ENCODE results near the gene PLEKHG3. TPM values are rescaled to one million over a fixed set of nuclear protein-coding genes. Genes with fewer than 3 reads are reported as not detected.

Gene PLEKHG3
- total and polyA plus RNA-seq, 9 donors = 17.6 to 34.3 (median 26.9) TPM

DNA sequence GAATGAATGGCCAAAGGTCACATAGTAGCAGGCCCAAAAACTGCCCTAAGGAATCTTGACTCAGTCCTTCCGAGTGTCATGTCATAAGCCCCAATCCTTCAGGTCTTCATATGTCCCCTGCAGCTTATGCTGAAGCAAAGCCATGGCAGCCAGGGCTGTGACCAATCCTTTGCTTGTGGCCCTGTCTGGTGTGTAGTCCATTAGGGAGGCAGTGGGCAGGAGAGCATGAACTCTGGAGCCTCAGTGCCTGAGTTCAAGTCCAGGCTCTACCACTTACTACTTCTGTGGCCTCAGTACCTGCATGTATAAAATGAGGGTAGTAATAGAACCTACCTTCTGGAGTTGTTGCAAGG is 20.3 kb downstream of the PLEKHG3 start:
- H3K36me3 ChIP-seq (ENCODE audit: control insufficient read depth, insufficient read depth, low read length) = peaks cover 20% of the 10 kb centered on the region
- no peak overlapping the region for H3K4me3 ChIP-seq (ENCODE audit: low read length)
- no peaks in the 10 kb centered on the region for H3K9me3 ChIP-seq (replicated peaks; ENCODE audit: control insufficient read depth, low read depth, low read length)
- 100% methylated on average over 1 of the region's 1 CpG for WGBS (ENCODE audit: insufficient coverage)
- H3K4me1 ChIP-seq (ENCODE audit: control insufficient read depth, insufficient read depth, low read length) = peaks cover 46% of the 10 kb centered on the region
- no peak overlapping the region for H3K27ac ChIP-seq (ENCODE audit: low read length)
- no peak for DNase-seq
- no peaks in the 10 kb centered on the region for H3K27me3 ChIP-seq (ENCODE audit: control insufficient read depth, insufficient read depth, low read length)

DNA sequence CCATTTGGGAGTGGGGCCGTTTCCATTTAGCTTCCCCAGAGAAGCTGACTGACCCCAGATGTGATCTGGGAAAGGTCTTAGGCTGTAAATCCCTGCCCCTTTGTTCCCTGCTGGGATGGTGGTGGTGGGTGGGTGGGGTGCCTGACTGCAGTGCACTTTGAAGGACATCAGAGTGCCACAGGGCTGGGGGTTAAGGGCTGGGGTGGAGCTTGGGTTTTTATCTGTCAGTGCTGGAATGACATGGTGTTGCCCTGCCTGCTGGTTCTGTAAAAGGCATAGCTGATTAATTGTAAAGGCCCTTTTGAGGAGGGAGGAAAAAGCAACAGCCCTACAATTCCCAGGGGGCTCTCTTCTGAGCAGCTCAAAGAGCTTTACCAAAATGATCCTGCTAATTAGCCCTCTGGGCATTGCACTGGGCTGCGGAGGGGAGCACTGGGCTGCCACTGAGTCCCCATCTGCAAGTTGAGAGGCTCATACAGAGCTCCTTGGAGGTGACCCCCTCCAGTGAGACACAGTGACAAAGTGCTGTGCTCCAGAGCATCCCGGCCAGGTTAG is 21.1 kb downstream of the PLEKHG3 start:
- Histone ChIP-seq H3K27ac (ENCODE audit: low read length) (no peak overlapping the region), H3K27me3 (ENCODE audit: control insufficient read depth, insufficient read depth, low read length) (no peaks in the 10 kb centered on the region), H3K9me3 (replicated peaks; ENCODE audit: control insufficient read depth, low read depth, low read length) (no peaks in the 10 kb centered on the region), H3K4me3 (ENCODE audit: low read length) (no peak overlapping the region), H3K36me3 (ENCODE audit: control insufficient read depth, insufficient read depth, low read length) (peaks cover 25% of the 10 kb centered on the region), H3K4me1 (ENCODE audit: control insufficient read depth, insufficient read depth, low read length) (peaks cover 40% of the 10 kb centered on the region)
- 39% methylated on average over 3 of the region's 3 CpGs for WGBS (ENCODE audit: insufficient coverage)
- no peak for DNase-seq

DNA sequence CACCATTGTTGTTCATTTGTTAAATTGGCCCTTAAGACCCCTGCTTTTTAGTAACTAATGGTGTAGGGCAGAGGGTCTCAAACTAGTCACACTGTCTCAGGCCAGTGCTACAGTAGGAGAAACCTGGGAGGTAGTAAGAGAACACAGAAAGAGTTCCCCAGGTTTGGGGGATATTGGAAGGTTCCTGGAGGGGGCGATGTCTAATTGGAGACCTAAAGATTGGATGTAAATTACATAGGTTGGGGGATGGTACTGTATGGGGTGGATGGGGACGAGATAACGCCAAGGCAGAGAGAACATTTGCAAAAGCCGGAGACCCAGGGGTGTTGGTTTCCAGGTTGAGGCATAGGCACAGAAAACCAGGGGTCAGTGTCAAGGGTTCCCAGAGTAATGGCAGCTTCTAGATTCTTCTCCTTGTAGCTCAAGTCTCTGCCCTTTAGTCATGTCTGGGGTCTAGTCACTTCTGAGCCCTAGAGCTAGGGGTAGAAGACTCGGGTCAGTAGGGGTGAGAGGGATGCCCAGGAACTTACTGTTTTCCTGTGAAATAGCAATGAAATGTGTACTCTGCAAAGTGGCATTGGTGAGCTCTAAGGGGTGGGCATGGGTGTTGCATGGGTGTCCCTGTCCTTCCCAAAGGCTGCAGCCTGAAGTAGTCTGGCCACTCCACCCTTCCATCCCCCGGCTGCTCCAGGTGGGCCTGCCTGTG is 21.8 kb downstream of the PLEKHG3 start:
- Histone ChIP-seq H3K9me3 (replicated peaks; ENCODE audit: control insufficient read depth, low read depth, low read length) (no peaks in the 10 kb centered on the region), H3K27ac (ENCODE audit: low read length) (no peak overlapping the region), H3K36me3 (ENCODE audit: control insufficient read depth, insufficient read depth, low read length) (peaks cover 28% of the 10 kb centered on the region), H3K4me1 (ENCODE audit: control insufficient read depth, insufficient read depth, low read length) (peaks cover 36% of the 10 kb centered on the region), H3K4me3 (ENCODE audit: low read length) (no peak overlapping the region), H3K27me3 (ENCODE audit: control insufficient read depth, insufficient read depth, low read length) (no peaks in the 10 kb centered on the region)
- WGBS (ENCODE audit: insufficient coverage) = 82% methylated on average over 5 of the region's 6 CpGs
- DNase-seq = no peak

DNA sequence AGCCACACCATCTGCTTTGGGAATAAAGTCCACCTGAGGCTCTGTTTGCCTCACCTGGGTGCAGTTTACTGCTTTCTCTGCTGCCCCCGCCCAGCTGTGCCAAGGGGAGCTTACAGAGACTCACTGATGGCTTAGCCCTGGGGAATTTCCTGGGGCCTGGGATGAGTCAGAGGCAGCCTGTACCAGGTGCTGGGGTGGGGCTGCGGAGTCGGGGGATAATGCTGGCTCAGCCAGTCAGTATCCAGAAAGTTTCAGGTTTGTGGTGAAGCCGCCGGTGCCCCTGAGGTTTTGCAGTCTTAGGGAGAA is 22.3 kb downstream of the PLEKHG3 start:
- Histone ChIP-seq H3K9me3 (replicated peaks; ENCODE audit: control insufficient read depth, low read depth, low read length) (no peaks in the 10 kb centered on the region), H3K36me3 (ENCODE audit: control insufficient read depth, insufficient read depth, low read length) (peaks cover 33% of the 10 kb centered on the region), H3K4me3 (ENCODE audit: low read length) (no peak overlapping the region), H3K4me1 (ENCODE audit: control insufficient read depth, insufficient read depth, low read length) (peaks cover 31% of the 10 kb centered on the region), H3K27me3 (ENCODE audit: control insufficient read depth, insufficient read depth, low read length) (no peaks in the 10 kb centered on the region), H3K27ac (ENCODE audit: low read length) (no peak overlapping the region)
- DNase-seq = no peak
- WGBS (ENCODE audit: insufficient coverage) = 76% methylated on average over 3 of the region's 5 CpGs

DNA sequence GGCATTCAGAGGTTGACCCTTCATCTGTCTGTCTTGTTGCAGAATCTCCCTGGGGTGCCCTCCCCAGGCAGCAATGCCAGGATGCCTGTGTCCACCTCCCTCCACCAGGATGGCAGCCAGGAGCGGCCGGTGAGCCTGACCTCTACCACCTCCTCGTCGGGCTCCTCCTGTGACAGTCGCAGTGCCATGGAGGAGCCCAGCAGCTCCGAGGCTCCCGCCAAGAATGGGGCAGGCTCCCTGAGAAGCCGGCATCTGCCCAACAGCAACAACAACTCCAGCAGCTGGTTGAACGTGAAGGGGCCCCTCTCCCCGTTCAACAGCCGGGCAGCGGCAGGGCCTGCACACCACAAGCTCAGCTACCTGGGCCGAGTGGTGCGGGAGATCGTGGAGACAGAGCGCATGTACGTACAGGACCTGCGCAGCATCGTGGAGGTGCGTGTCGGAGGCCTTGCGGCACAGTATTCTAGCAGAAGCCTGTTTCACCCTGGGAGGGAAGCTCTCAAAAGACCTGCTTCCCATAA is 23.4 kb downstream of the PLEKHG3 start:
- Histone ChIP-seq H3K27ac (ENCODE audit: low read length) (no peak overlapping the region), H3K36me3 (ENCODE audit: control insufficient read depth, insufficient read depth, low read length) (peaks cover 44% of the 10 kb centered on the region), H3K27me3 (ENCODE audit: control insufficient read depth, insufficient read depth, low read length) (no peaks in the 10 kb centered on the region), H3K9me3 (replicated peaks; ENCODE audit: control insufficient read depth, low read depth, low read length) (no peaks in the 10 kb centered on the region), H3K4me3 (ENCODE audit: low read length) (no peak overlapping the region), H3K4me1 (ENCODE audit: control insufficient read depth, insufficient read depth, low read length) (peaks cover 25% of the 10 kb centered on the region)
- no peak for DNase-seq
- WGBS (ENCODE audit: insufficient coverage) = 87% methylated on average over 22 of the region's 22 CpGs

DNA sequence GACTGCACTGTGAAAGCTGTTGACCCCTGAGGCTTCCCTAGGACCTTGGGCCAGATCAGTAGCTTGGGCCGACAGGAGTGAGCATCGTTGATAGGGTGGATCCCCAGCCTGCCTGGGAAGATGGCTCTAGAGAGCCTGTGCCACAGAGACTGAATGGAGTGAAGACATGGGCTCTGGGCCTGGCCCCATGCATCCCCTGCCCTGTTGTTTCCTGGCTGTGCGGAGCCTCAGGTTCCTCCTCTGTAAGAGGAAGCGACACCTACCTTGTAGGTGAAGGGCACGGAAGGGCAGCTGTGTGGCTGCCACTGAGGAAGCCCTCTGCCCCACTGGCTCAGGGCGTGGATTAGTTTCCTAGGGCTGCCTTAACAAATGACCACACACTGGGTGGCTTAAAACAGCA is 23.9 kb downstream of the PLEKHG3 start:
- Histone ChIP-seq H3K4me1 (ENCODE audit: control insufficient read depth, insufficient read depth, low read length) (peaks cover 21% of the 10 kb centered on the region), H3K27me3 (ENCODE audit: control insufficient read depth, insufficient read depth, low read length) (no peaks in the 10 kb centered on the region), H3K4me3 (ENCODE audit: low read length) (no peak overlapping the region), H3K27ac (ENCODE audit: low read length) (no peak overlapping the region), H3K9me3 (replicated peaks; ENCODE audit: control insufficient read depth, low read depth, low read length) (no peaks in the 10 kb centered on the region), H3K36me3 (ENCODE audit: control insufficient read depth, insufficient read depth, low read length) (peaks cover 46% of the 10 kb centered on the region)
- no peak for DNase-seq
- 80% methylated on average over 6 of the region's 6 CpGs for WGBS (ENCODE audit: insufficient coverage)

DNA sequence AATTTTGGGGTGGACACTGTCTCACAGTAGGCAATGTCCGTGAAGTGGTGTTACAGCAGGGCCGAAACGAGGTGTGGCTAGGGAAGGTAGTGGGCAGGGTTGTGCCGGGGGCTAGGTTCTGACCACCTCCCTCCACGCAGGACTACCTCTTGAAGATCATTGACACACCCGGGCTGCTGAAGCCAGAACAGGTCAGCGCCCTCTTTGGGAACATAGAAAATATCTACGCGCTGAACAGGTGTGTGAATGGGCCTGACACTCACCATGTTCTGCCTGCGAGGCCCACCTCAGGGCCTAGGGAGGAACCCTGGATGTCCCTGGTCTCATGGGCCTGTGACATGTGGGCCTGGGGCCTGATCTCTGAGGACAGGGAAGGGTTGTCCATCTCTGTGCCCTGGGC is 24.6 kb downstream of the PLEKHG3 start:
- no peak for DNase-seq
- Histone ChIP-seq H3K9me3 (replicated peaks; ENCODE audit: control insufficient read depth, low read depth, low read length) (no peaks in the 10 kb centered on the region), H3K4me3 (ENCODE audit: low read length) (no peak overlapping the region), H3K27ac (ENCODE audit: low read length) (no peak overlapping the region), H3K36me3 (ENCODE audit: control insufficient read depth, insufficient read depth, low read length) (peaks cover 50% of the 10 kb centered on the region), H3K4me1 (ENCODE audit: control insufficient read depth, insufficient read depth, low read length) (peaks cover 18% of the 10 kb centered on the region), H3K27me3 (ENCODE audit: control insufficient read depth, insufficient read depth, low read length) (no peaks in the 10 kb centered on the region)
- 94% methylated on average over 9 of the region's 10 CpGs for WGBS (ENCODE audit: insufficient coverage)

DNA sequence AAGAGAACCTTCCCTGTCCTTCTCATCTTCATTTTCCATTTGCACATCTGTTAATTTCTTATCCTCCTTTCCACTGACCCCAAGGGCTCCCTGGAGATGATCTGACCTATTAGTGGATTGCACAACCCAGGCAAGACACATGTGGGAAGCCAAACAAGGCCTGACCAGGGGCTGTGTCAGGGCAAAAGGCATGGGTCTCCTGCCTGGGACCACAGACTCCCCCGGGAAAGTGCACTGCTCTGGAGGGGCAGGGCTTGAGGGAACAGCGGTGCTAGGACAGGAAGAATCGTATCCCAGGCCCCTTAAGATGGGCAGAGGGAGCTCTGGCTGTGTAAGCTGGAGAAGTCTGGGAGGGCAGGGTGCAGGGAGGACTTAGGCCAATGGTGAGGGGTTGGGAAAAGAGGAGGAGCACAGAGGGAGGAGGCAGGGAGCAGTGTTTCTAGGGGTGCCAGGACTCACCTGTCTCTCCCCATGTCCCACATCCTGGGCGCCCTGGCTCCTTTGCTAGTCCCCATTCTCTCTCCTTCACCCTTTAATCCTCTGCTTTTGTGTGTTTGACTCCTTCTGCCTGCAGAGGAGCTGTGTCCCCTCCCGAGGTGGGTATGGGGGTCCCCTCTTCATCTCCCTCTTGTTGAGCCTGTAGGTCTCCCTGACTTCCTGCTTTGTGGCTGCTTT is 25.3 kb downstream of the PLEKHG3 start:
- H3K9me3 ChIP-seq (replicated peaks; ENCODE audit: control insufficient read depth, low read depth, low read length) = no peaks in the 10 kb centered on the region
- no peak for DNase-seq
- no peak overlapping the region for H3K4me3 ChIP-seq (ENCODE audit: low read length)
- peaks cover 12% of the 10 kb centered on the region for H3K4me1 ChIP-seq (ENCODE audit: control insufficient read depth, insufficient read depth, low read length)
- 72% methylated on average over 3 of the region's 5 CpGs for WGBS (ENCODE audit: insufficient coverage)
- H3K27ac ChIP-seq (ENCODE audit: low read length) = no peak overlapping the region
- no peaks in the 10 kb centered on the region for H3K27me3 ChIP-seq (ENCODE audit: control insufficient read depth, insufficient read depth, low read length)
- peaks cover 50% of the 10 kb centered on the region for H3K36me3 ChIP-seq (ENCODE audit: control insufficient read depth, insufficient read depth, low read length)

DNA sequence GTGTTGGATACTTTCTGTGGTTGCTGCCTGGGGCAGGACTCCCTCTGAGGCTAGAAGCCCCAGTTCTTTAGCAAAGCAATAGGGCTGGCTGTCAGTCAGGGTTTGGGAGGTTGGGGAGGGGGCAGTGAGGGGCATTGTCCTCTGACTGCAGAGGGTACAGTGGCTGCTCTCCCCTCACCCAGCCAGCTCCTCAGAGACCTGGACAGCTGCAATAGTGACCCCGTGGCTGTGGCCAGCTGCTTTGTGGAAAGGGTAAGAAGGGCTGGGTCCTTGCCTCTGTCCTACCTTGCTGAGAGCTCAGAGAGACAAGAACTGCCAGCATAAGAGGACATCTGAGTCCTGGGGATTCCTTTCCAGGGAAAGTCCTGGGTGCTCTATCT is 25.8 kb downstream of the PLEKHG3 start:
- H3K4me3 ChIP-seq (ENCODE audit: low read length) = no peak overlapping the region
- H3K27me3 ChIP-seq (ENCODE audit: control insufficient read depth, insufficient read depth, low read length) = no peaks in the 10 kb centered on the region
- no peak overlapping the region for H3K27ac ChIP-seq (ENCODE audit: low read length)
- WGBS (ENCODE audit: insufficient coverage) = no CpG with 5 or more reads among the region's 1 CpG
- peaks cover 51% of the 10 kb centered on the region for H3K36me3 ChIP-seq (ENCODE audit: control insufficient read depth, insufficient read depth, low read length)
- no peaks in the 10 kb centered on the region for H3K9me3 ChIP-seq (replicated peaks; ENCODE audit: control insufficient read depth, low read depth, low read length)
- DNase-seq = no peak
- H3K4me1 ChIP-seq (ENCODE audit: control insufficient read depth, insufficient read depth, low read length) = peaks cover 9% of the 10 kb centered on the region

DNA sequence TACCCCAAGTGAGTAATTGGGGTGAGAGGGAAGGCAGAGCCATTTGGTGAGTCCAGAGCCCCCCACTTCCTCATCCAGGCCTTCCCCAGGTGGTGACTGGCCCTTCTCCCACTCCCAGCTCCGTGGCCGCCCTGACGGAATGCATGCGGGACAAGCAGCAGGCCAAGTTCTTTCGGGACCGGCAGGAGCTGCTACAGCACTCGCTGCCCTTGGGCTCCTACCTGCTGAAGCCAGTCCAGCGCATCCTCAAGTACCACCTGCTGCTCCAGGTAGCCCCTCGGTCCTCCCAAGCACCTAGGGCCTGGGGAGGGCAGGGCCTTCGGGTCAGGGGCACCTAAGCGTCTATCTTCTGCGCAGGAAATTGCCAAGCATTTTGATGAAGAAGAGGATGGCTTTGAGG is 26.5 kb downstream of the PLEKHG3 start:
- WGBS (ENCODE audit: insufficient coverage) = 85% methylated on average over 8 of the region's 12 CpGs
- DNase-seq = no peak
- Histone ChIP-seq H3K27ac (ENCODE audit: low read length) (no peak overlapping the region), H3K4me1 (ENCODE audit: control insufficient read depth, insufficient read depth, low read length) (peaks cover 9% of the 10 kb centered on the region), H3K9me3 (replicated peaks; ENCODE audit: control insufficient read depth, low read depth, low read length) (no peaks in the 10 kb centered on the region), H3K36me3 (ENCODE audit: control insufficient read depth, insufficient read depth, low read length) (peaks cover 56% of the 10 kb centered on the region), H3K27me3 (ENCODE audit: control insufficient read depth, insufficient read depth, low read length) (no peaks in the 10 kb centered on the region), H3K4me3 (ENCODE audit: low read length) (no peak overlapping the region)
